Cardiac muscle cell (in vitro differentiated cells and primary cell): ENCODE measurements around the gene MUSK. TPM values are rescaled to one million over a fixed set of nuclear protein-coding genes. Genes with fewer than 3 reads are reported as not detected.
A peak's percentile ranks its signal among the peaks of the same experiment; 100 is the strongest.

Experiments
- DNase-seq, 2 donors: peaks; one replicate each; pipeline versions ENCODE4 v3.0.0 to v3.0.0-alpha.2; 2010 to 2017; ENCODE audit warnings: low read depth in 1 of 2, low spot score in 1 of 2
- H3K27ac ChIP-seq: fragments of 200-600 bp; sonication (generic); 2 replicates; pipeline ENCODE4 v1.5.1; 2016
- H3K27me3 ChIP-seq: fragments of 200-600 bp; sonication (generic); 2 replicates; pipeline ENCODE4 v1.6.0; 2016; ENCODE audit warnings: control low read depth
- H3K36me3 ChIP-seq: fragments of 200-600 bp; sonication (generic); 2 replicates; pipeline ENCODE4 v1.5.1; 2016; ENCODE audit warnings: control low read depth
- H3K4me1 ChIP-seq: fragments of 200-600 bp; sonication (generic); 2 replicates; pipeline ENCODE4 v1.8.1; 2017; ENCODE audit warnings: low read depth, mild to moderate bottlenecking, mixed run types
- H3K4me3 ChIP-seq: fragments of 200-600 bp; sonication (generic); 2 replicates; pipeline ENCODE4 v1.5.1; 2016; ENCODE audit warnings: mild to moderate bottlenecking
- H3K9me3 ChIP-seq: fragments of 200-600 bp; sonication (generic); 2 replicates; pipeline ENCODE4 v1.5.1; 2017; ENCODE audit warnings: low read depth, mild to moderate bottlenecking, control low read depth
- CTCF ChIP-seq: IDR thresholded peaks from 2 replicates; pipeline ENCODE4 v1.5.1; 2012; ENCODE audit warnings: low read depth, mild to moderate bottlenecking, low read length
- polyA plus RNA-seq: library from polyadenylated mRNA; unstranded; fragments of >200 nt; fragmentation: Nextera tagmentation; extraction: Ambion mirVana; gene quantifications from 2 replicates; pipeline ENCODE4 v1.2.1, GENCODE V29; 2016
- total RNA-seq: library from RNA; depleted of rRNA; stranded (reverse); fragments of >200 nt; gene quantifications from 2 replicates; pipeline ENCODE4 v1.2.3, GENCODE V29; 2016

The MUSK gene
- total and polyA plus RNA-seq, 2 experiments from 2014 or later = not detected

- TF ChIP-seq CTCF = no peak
- no peaks in the 10 kb centered on the region for H3K4me1 ChIP-seq
Measured at GRCh38 chr9:110828264-110828663, 159.7 kb downstream of the MUSK start.

DNA sequence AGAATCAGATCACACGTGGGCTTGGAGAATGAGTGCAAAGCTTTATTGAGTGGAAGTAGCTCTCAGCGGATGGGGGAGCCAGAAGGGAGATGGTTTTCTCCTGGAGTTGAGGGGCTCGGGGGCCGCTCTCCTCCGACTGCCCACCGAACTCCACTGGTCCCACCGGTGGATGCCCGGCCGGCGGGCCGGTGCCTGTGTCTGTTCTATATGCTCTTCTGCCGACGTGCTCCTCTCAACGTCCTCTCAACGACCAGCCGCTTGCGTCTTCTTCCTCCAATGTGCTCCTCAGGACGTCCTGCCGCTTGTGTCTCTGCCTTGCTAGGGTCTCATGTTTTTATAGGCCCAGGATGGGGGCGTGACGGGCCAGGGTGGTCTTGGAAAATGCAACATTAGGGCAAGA lies 161.9 kb downstream of the MUSK start:
- no peak overlapping the region for H3K27ac ChIP-seq
- no peak for TF ChIP-seq CTCF
- no peaks in the 10 kb centered on the region for H3K4me1 ChIP-seq

More at GRCh38 chr9:110828264-110828663, 159.7 kb downstream of the MUSK start:
- H3K4me3 ChIP-seq = no peak overlapping the region
- no peaks in the 10 kb centered on the region for H3K9me3 ChIP-seq
- DNase-seq = peak; percentile 35 to 78
- H3K27ac ChIP-seq = no peak overlapping the region
- no peaks in the 10 kb centered on the region for H3K36me3 ChIP-seq
- no peaks in the 10 kb centered on the region for H3K27me3 ChIP-seq

DNA sequence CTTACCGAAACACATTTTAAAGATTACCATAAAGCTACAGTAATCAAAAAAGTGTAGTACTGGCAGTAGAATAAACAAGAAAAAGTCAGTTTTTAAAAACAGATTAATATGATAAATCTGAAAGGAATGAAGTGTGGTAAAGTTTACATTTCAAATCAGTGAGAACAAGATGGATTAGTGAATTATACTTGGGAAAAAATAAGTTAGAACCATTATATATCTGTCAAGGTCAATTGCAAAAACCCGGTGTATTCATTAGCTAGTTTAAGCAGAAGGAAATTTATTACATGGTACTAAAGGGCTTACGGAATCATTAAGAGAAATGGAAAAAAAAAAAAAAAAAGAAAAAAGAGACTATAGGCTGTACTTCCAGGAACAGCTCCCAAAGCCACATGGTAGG lies 164.3 kb downstream of the MUSK start:
- no peaks in the 10 kb centered on the region for H3K9me3 ChIP-seq
- no peaks in the 10 kb centered on the region for H3K27me3 ChIP-seq
- no peak overlapping the region for H3K4me3 ChIP-seq
- H3K27ac ChIP-seq = no peak overlapping the region
- no peak for DNase-seq
- H3K36me3 ChIP-seq = no peaks in the 10 kb centered on the region
- H3K4me1 ChIP-seq = no peaks in the 10 kb centered on the region
- TF ChIP-seq CTCF = no peak

More for the DNA sequence above, 161.9 kb downstream of the MUSK start:
- no peak overlapping the region for H3K4me3 ChIP-seq
- DNase-seq = no peak
- no peaks in the 10 kb centered on the region for H3K36me3 ChIP-seq
- H3K9me3 ChIP-seq = no peaks in the 10 kb centered on the region
- H3K27me3 ChIP-seq = no peaks in the 10 kb centered on the region

DNA sequence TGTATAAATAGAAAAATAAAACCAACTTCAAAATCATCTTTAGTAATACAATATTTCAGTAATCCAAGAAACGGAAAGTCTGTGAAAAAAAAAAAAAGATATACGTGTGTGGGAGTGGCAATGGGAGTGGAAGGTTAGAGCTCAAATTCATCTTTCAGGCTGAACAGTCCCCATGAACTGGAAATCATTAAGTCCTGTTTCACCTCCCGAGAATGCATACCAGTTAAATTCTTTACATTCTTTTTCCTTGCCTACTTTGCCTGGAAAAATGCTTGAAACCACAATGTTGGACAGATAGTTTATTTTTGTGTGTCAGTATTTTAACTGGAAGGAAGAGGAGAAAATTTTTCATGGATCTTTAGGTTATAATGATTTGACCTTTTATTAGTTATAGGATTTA lies 166.8 kb downstream of the MUSK start:
- TF ChIP-seq CTCF = no peak
- no peaks in the 10 kb centered on the region for H3K4me1 ChIP-seq
- no peak overlapping the region for H3K27ac ChIP-seq
- H3K9me3 ChIP-seq = no peaks in the 10 kb centered on the region
- DNase-seq = peak in 1 of 2 donors; percentile 88
- no peaks in the 10 kb centered on the region for H3K36me3 ChIP-seq
- H3K4me3 ChIP-seq = no peak overlapping the region
- H3K27me3 ChIP-seq = no peaks in the 10 kb centered on the region

- TF ChIP-seq CTCF = no peak
- DNase-seq = no peak
Measured at GRCh38 chr9:110835859-110836271, 167.3 kb downstream of the MUSK start.

More at GRCh38 chr9:110835859-110836271, 167.3 kb downstream of the MUSK start:
- Histone ChIP-seq H3K9me3 (no peaks in the 10 kb centered on the region), H3K36me3 (no peaks in the 10 kb centered on the region), H3K4me1 (no peaks in the 10 kb centered on the region), H3K4me3 (no peak overlapping the region), H3K27me3 (no peaks in the 10 kb centered on the region), H3K27ac (no peak overlapping the region)
